Endometrium (tissue), 2 donors: ENCODE data around the gene BABAM2.

ENCODE experiments used
- FAIRE-seq: peaks from 2 replicates; lab custom pipeline; 2012; peaks lifted over from hg19 to GRCh38; lab: Jason Lieb, UNC
- donor health status: control.
- donor health status: control.

Gene BABAM2

GRCh38 chr2:28163627-28164279, 273.2 kb downstream of the BABAM2 start:
- no peak for FAIRE-seq

- peak; percentile 39 for FAIRE-seq
These were observed 273.8 kb downstream of the BABAM2 start for GRCh38 chr2:28164280-28164801.

DNA sequence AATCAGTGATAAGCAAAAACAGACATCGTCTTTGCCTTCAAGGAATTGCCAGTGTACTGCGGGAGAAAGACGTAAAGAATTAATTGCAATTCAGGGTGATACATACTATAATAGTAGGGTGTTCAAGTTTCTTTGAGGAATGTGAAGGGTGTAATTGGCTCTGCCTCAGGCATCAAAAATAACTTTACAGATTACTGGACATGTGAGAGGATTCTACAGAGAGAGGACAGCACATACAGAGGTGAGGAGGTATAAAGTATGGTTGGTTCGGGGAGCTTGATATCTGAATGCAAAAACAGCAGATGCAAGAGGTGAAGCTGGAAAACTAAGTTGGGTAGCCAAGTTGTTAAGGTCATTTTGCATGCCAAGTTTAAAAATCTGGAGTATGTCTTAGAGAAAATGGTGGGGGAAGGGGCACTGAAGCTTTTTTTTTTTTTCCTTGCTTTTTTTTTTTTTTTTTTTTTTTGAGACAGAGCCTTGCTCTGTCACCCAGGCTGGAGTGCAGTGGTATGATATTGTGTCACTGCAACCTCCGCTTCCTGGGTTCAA, 274.6 kb downstream of the BABAM2 start:
- FAIRE-seq, result no peak

- FAIRE-seq, result no peak
These were observed 276.4 kb downstream of the BABAM2 start for GRCh38 chr2:28166956-28167355.

GRCh38 chr2:28168376-28168775, 277.8 kb downstream of the BABAM2 start:
- no peak for FAIRE-seq

GRCh38 chr2:28169492-28169891, 279.0 kb downstream of the BABAM2 start:
- no peak for FAIRE-seq

GRCh38 chr2:28172114-28172898, 281.8 kb downstream of the BABAM2 start:
- FAIRE-seq, result no peak

GRCh38 chr2:28173377-28173776, 282.8 kb downstream of the BABAM2 start:
- FAIRE-seq, result no peak

DNA sequence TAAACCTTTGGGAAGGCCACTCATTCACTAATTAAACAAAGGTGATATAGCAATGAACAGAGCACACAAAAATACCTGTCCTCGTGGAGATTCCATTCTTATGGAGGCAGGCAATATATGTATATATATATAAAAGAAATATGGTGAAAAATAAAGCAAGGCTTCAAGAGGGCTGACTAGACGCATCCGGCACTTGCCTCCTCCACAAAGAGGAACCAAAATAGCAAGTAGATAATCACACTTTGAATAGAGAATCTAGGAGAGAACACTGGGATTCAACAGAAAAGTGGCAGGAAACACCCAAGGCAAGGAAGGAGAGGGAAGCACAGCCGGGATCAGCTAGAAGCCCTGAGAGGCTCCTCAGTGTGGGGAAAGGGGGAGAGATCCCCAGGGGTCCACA, 283.7 kb downstream of the BABAM2 start:
- FAIRE-seq, result no peak

DNA sequence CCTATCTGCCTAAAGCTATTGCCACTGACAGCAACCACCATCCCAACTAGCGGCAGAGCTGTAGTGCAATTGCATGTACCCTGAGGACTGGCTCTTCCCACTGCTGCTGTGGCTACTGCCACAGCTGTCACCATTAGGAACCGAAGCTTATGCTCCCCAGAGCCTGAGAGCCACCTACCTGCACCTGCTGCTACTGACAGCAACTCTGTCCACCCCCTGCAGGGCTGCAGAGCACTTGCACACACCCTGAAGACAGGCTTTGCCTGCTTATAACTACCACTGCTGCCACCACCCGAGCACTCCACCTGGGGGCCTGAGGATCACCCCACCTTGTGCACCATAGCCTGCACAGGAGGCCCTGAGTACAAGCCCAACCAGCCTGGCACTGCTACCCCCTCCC, 284.5 kb downstream of the BABAM2 start:
- no peak for FAIRE-seq

GRCh38 chr2:28178946-28179345, 288.4 kb downstream of the BABAM2 start:
- no peak for FAIRE-seq

- FAIRE-seq, result no peak
These were observed 291.3 kb downstream of the BABAM2 start for GRCh38 chr2:28181801-28182200.

DNA sequence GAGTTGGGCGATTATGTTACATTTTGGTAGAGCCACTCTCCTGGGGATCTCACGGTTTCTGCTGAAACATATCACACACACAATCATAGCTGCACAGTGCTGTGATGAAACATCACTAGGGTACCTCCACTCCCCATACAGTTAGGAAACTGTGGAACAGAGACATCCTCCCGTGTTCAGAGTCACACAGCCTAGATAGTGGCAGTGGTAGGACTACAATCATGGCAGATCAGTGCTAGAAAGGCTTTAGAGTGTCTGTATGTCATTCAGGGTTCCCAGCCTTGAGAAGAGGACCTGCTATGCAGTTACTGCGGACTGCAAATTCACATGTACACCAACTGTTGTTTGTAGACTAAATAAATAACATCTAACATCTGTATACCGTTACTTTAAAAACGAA, 291.8 kb downstream of the BABAM2 start:
- no peak for FAIRE-seq

DNA sequence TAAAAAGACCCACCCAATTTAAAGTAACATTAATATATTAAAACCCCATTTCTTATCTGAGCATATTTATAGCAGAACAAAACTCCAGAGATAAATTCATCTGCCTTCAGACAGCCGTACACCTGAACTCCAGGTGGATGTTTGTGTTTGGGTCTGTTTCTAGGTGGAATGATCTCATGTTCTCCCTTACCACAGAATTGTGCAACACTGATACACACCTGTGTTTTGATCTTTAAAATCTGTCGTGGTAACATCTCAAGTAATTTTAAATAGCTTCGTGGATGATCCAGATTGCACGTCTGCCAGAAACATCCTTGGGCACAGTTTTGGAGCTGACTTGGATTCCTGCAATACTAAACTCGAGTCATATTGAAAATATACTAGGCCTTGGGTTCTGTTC, 294.6 kb downstream of the BABAM2 start:
- FAIRE-seq, result no peak

DNA sequence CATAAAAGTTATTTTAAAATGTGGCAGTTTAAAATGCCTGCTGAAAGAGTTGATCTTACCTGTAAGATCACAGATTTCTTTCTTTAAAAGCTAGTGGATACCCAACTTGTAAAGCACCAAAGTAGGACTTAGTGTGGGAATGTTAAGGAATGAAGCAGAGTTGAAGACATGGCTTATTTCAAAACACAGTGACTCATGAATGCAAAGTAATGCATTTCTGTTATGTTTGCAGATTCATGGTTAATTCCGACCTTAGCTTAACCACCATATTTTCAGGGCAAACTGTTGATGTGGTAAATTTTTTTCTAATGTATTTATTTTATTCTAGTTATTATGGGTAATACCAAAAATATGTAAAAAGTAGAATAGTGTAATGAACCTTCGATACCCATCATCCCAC, 295.4 kb downstream of the BABAM2 start:
- FAIRE-seq, result no peak

DNA sequence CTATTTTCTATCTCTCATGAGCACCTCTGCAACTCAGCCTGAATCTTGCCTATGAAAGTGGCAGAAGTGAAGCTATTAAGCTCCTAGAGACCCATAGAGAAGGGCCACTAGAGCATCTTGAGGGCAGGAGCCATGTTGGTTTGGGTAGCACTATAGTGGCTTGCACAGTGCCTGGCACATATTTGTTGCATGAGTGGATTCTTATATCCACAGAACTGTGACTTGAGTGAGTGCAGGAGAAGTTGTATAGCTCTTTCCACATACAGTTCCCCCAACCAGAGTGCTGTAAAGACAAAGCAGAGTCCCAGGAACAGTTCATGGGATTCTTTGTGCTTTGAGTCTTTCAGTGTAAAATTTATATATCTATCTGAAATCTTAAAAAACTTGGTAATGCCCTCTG, 296.7 kb downstream of the BABAM2 start:
- no peak for FAIRE-seq

DNA sequence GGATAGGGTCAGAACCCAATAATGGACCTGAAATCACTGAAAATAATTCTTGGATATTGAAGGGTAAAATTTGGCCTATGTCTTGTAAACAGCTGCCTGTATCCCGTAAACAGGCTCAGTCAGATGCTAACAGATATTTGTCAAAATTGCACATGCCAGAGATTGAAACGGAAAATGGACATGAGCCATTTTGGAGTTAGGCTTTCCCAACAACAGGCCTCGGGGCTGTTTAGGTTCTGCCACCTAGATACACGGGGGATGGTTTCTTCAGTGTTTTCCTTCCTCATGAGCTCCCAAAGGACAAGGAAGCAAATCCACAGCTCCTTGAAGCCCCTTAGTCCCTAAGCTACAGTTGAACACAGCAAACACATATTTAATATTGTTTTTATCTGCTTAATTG, 297.9 kb downstream of the BABAM2 start:
- FAIRE-seq, result no peak

- no peak for FAIRE-seq
These were observed 303.3 kb downstream of the BABAM2 start for GRCh38 chr2:28193630-28194403.

DNA sequence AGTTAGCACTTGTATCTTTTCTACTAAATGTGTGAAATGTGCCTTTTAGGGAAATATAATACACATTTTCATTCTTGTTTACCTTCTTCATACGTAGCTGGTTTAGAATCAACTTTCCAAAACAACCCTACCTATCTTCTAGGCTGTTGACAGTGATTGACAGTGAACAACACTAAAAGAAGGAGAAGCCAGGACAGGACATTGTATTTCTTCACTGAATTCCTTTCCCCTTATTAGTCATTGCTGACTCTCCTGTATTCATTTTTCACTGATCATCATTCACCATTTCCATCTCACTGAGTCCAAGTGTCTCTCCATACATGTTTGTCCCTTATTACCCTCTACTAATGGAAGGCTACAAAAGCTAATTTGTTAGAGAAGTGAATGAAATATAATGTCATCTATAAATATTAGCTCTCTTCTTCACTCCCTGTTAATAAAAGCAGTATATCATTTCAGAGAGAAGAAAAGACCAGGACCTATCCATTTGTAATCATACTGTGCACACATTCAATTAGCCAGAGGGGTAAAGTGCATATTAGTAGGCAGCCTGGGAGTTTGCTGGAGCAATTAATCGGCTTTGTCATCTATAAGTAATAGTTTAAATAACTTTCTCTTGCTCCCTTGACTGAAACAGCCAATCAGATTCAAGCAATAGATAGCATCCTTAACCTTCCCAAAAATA, 309.6 kb downstream of the BABAM2 start:
- no peak for FAIRE-seq

DNA sequence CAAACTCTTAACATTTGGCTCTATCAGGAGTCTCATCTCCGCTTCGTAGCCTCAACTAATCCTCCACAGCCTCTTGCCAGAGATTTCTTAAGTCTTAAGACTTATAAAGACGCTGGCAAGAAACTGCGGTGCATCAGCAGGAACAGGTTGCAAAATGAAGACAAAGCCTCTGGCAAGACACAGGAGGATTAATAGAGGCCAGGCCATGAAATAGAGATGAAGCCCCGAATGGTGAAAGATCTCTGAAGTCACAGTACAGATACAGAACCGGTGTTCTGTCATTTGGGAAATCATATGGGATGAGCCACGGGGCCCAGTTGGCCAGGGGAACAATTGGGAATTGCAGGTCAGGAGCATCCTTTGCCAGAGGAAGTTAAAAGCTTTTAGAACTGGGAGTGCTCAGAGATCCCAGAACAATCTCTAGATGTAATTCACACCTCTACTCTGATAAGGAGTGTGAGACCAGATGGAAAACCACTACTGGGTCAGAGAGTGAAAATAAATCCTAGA, 311.2 kb downstream of the BABAM2 start:
- no peak for FAIRE-seq

GRCh38 chr2:28202719-28203118, 312.2 kb downstream of the BABAM2 start:
- FAIRE-seq, result no peak

DNA sequence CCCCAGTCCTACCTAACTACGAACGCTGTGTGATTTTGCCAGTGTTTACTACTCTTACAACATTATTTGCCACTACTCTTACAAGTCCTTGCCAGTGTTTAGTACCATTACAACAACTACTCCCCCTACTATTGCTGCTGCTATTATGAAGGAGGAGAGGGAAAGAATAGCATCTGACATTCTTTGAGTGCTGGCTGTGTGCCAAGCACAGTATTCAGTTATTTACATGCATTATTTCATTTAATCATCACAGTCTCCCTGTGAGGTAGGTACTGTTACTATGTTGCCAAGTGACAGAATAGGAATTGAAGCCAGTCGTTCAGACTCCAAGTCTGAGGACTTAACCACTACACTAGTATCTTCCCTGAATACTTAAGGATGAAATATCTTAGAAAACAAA, 316.2 kb downstream of the BABAM2 start:
- FAIRE-seq, result no peak
